ENCODE data around the gene HIGD1A.

DNA sequence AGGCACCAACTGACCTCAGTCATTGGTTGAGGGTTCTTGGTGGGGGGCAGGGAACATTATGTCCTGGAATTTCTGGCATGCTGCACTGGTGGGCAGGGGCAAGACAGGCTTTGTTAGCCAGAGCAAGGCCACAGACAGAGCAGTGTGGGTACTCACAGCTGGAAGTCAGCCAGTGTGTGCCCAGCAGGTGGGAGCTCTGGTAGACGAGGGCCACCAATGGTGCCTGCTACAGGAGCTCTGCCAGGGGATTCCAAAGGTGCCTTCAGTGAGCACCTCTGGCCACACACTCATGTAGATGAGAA lies 40.1 kb upstream of the HIGD1A start:
- TF ChIP-seq, protein P1, sequence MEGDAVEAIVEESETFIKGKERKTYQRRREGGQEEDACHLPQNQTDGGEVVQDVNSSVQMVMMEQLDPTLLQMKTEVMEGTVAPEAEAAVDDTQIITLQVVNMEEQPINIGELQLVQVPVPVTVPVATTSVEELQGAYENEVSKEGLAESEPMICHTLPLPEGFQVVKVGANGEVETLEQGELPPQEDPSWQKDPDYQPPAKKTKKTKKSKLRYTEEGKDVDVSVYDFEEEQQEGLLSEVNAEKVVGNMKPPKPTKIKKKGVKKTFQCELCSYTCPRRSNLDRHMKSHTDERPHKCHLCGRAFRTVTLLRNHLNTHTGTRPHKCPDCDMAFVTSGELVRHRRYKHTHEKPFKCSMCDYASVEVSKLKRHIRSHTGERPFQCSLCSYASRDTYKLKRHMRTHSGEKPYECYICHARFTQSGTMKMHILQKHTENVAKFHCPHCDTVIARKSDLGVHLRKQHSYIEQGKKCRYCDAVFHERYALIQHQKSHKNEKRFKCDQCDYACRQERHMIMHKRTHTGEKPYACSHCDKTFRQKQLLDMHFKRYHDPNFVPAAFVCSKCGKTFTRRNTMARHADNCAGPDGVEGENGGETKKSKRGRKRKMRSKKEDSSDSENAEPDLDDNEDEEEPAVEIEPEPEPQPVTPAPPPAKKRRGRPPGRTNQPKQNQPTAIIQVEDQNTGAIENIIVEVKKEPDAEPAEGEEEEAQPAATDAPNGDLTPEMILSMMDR (conservative IDR thresholded peaks at IDR 0.05; ENCODE audit: low read length), result no peak
- no peak for TF ChIP-seq EZH2phosphoT487 (IDR thresholded peaks at IDR 0.05; ENCODE audit: borderline replicate concordance, low read depth, low read length)

Measured in OCI-LY7 (cell line).